Left forelimb (tissue), 1 donor: ENCODE measurements around the gene NCBP2.

Source experiments
- DNase-seq: peaks from one replicate; pipeline ENCODE4 v3.0.0-alpha.2; 2018; ENCODE audit warnings: low spot score

Gene NCBP2

GRCh38 chr3:196942226-196942914 is at the start of gene NCBP2:
TSS of gene NCBP2 (minus strand) at chr3:196942528. CDS start at chr3:196942503, 25 bp downstream.
- peak; percentile 99 for DNase-seq

GRCh38 chr3:196991581-196992460 is 49.5 kb upstream of the NCBP2 start:
- DNase-seq = peak; percentile 62

- peak; percentile 55 for DNase-seq
These were observed 48.3 kb upstream of the NCBP2 start for GRCh38 chr3:196990601-196991007.

- DNase-seq = peak; percentile 51
These were observed 47.5 kb upstream of the NCBP2 start for GRCh38 chr3:196989721-196990262.

GRCh38 chr3:196988241-196989029 is 46.1 kb upstream of the NCBP2 start:
- DNase-seq = peak; percentile 53

- DNase-seq = peak; percentile 12
These were observed 44.7 kb upstream of the NCBP2 start for GRCh38 chr3:196987022-196987421.

GRCh38 chr3:196985954-196986885 is 43.9 kb upstream of the NCBP2 start:
- peak; percentile 17 for DNase-seq

GRCh38 chr3:196985298-196985697 is 43.0 kb upstream of the NCBP2 start:
- peak; percentile 36 for DNase-seq

- no peak for DNase-seq
These were observed 40.9 kb upstream of the NCBP2 start for GRCh38 chr3:196983186-196983585.

GRCh38 chr3:196981657-196982056 is 39.3 kb upstream of the NCBP2 start:
- peak; percentile 25 for DNase-seq

- no peak for DNase-seq
These were observed 37.2 kb upstream of the NCBP2 start for GRCh38 chr3:196979545-196979944.

- DNase-seq = peak; percentile 57
These were observed 34.6 kb upstream of the NCBP2 start for GRCh38 chr3:196976941-196977340.

- DNase-seq = peak; percentile 52
These were observed 33.0 kb upstream of the NCBP2 start for GRCh38 chr3:196975349-196975748.

GRCh38 chr3:196974661-196975060 is 32.3 kb upstream of the NCBP2 start:
- DNase-seq = peak; percentile 17

GRCh38 chr3:196971094-196971698 is 28.9 kb upstream of the NCBP2 start:
- DNase-seq = peak; percentile 36

GRCh38 chr3:196970547-196971093 is 28.3 kb upstream of the NCBP2 start:
- no peak for DNase-seq

- DNase-seq = peak; percentile 83
These were observed 27.6 kb upstream of the NCBP2 start for GRCh38 chr3:196969660-196970546.

GRCh38 chr3:196969134-196969659 is 26.9 kb upstream of the NCBP2 start:
- DNase-seq = peak; percentile 66
